HepG2 (cell line): ENCODE measurements around the gene SOS2. TPM values are rescaled to one million over a fixed set of nuclear protein-coding genes. Genes with fewer than 3 reads are reported as not detected.

ENCODE experiments used
- ATAC-seq: fragments of 200-7000 bp; cut with Tn5 transposase; 3 replicates; pipeline ENCODE4 v1.9.1; 2020; ENCODE audit warnings: mild to moderate bottlenecking, moderate library complexity
- BruUV-seq: library from RNA; stranded (reverse); fragments of 400-500 nt; replicated peaks from 2 replicates; lab custom pipeline; 2021; lab: Mats Ljungman, UMichigan
- CTCF ChIA-PET: fragments of 300-600 bp; formaldehyde crosslinking; extraction: SDS; loops from one replicate; lab custom pipeline; 2021; ENCODE audit warnings: low total read pairs, inconsistent platforms, low intra/inter-chr PET ratio; lab: Yijun Ruan, JAX
- POLR2A ChIA-PET: fragments of 350-600 bp; sonication (Branson Sonifier 250); formaldehyde crosslinking; loops from one replicate; lab custom pipeline; 2020; ENCODE audit warnings: antibody characterized with exemption, inconsistent platforms; lab: Yijun Ruan, JAX
- DNase-seq: peaks from one replicate; pipeline ENCODE4 v3.0.0-alpha.2; 2015; ENCODE audit warnings: low spot score
- FAIRE-seq: peaks from 3 replicates; lab custom pipeline; 2011; peaks lifted over from hg19 to GRCh38; lab: Jason Lieb, UNC
- H2AFZ ChIP-seq: one replicate; pipeline ENCODE4 v1.6.1; 2011; ENCODE audit warnings: low read length, inconsistent platforms
- H3K27ac ChIP-seq: fragments of 300-600 bp; 3 replicates; pipeline ENCODE4 v1.8.0; 2011; ENCODE audit warnings: mixed run types, mild to moderate bottlenecking, mixed read lengths, low read length, inconsistent platforms; ENCODE audit not compliant: insufficient read depth; ENCODE audit errors: extremely low read length
- H3K27me3 ChIP-seq, 2 experiments: fragments of 200-600 bp in 1 of 2; 2 replicates in 1 of 2; 3 replicates in 1 of 2; pipeline versions ENCODE4 v1.6.0 to v1.8.0; 2011; ENCODE audit warnings: low read length in 2 of 2, mild to moderate bottlenecking in 2 of 2, moderate library complexity in 2 of 2, inconsistent platforms in 1 of 2; ENCODE audit not compliant: insufficient read depth in 2 of 2, control insufficient read depth in 1 of 2
- H3K36me3 ChIP-seq, 2 experiments: fragments of 200-600 bp in 1 of 2; replicated peaks in 1 of 2; 2 replicates in 1 of 2; 3 replicates in 1 of 2; pipeline versions ENCODE4 v1.5.1 to v1.8.0; 2011; ENCODE audit warnings: low read length in 2 of 2, inconsistent platforms in 1 of 2; ENCODE audit not compliant: insufficient read depth in 2 of 2, control insufficient read depth in 1 of 2
- H3K4me1 ChIP-seq: 2 replicates; pipeline ENCODE4 v1.5.1; 2012; ENCODE audit warnings: low read length, inconsistent platforms; ENCODE audit not compliant: insufficient read depth
- H3K4me2 ChIP-seq: 2 replicates; pipeline ENCODE4 v1.6.0; 2011; ENCODE audit warnings: low read depth, low read length, inconsistent platforms
- H3K4me3 ChIP-seq, 3 experiments: fragments of 200-600 bp in 1 of 3; sonication (generic), shearing (Covaris generic) in 1 of 3; replicated peaks in 1 of 3; 2 replicates each; pipeline ENCODE4 v1.5.1; 2011 to 2016; ENCODE audit warnings: low read length in 3 of 3, inconsistent platforms in 2 of 3, low read depth in 2 of 3, mild to moderate bottlenecking in 2 of 3, control low read depth in 1 of 3, mixed read lengths in 1 of 3; ENCODE audit not compliant: insufficient read depth in 1 of 3
- H3K79me2 ChIP-seq: one replicate; pipeline ENCODE4 v1.6.1; 2011; ENCODE audit warnings: low read length, inconsistent platforms; ENCODE audit not compliant: insufficient read depth
- H3K9ac ChIP-seq: 2 replicates; pipeline ENCODE4 v1.6.0; 2011; ENCODE audit warnings: mild to moderate bottlenecking, low read depth, low read length, inconsistent platforms; ENCODE audit not compliant: insufficient read depth
- H3K9me3 ChIP-seq: 2 replicates; pipeline ENCODE4 v1.5.1; 2012; ENCODE audit warnings: mild to moderate bottlenecking, low read length
- H4K20me1 ChIP-seq: 2 replicates; pipeline ENCODE4 v1.6.0; 2011; ENCODE audit warnings: inconsistent platforms, mild to moderate bottlenecking, low read length, moderate library complexity; ENCODE audit not compliant: insufficient read depth
- ASH2L ChIP-seq: fragments of 300-600, 200-600 bp; sonication (generic); IDR thresholded peaks from 2 replicates; pipeline ENCODE4 v1.7.0; 2017; ENCODE audit warnings: low read depth, mild to moderate bottlenecking, moderate library complexity, mixed read lengths, low read length; ENCODE audit not compliant: insufficient read length
- ELF3 ChIP-seq: IDR thresholded peaks from 2 replicates; pipeline ENCODE4 v1.6.1; 2016; ENCODE audit warnings: missing genetic modification reagents, missing compliant biosample characterization
- GATAD2A ChIP-seq: IDR thresholded peaks from 2 replicates; pipeline ENCODE4 v1.6.1; 2016
- GPN1 ChIP-seq: sonication (generic); formaldehyde crosslinking; IDR thresholded peaks from 2 replicates; pipeline ENCODE4 v1.5.1; 2020; ENCODE audit warnings: missing genetic modification reagents, borderline replicate concordance
- HNF4A ChIP-seq: sonication (generic); formaldehyde crosslinking; IDR thresholded peaks from 2 replicates; pipeline ENCODE4 v1.4.0; 2020; ENCODE audit warnings: missing genetic modification reagents
- IKZF5 ChIP-seq: IDR thresholded peaks from 2 replicates; pipeline ENCODE4 v1.6.1; 2018; ENCODE audit warnings: missing genetic modification reagents, mild to moderate bottlenecking, missing compliant biosample characterization
- JUND ChIP-seq: sonication (generic); formaldehyde crosslinking; IDR thresholded peaks from 2 replicates; pipeline ENCODE4 v1.8.0; 2022; ENCODE audit warnings: mild to moderate bottlenecking, missing genetic modification reagents
- MBD4 ChIP-seq: IDR thresholded peaks from 2 replicates; pipeline ENCODE4 v1.6.1; 2012; ENCODE audit warnings: low read length, inconsistent platforms, borderline replicate concordance
- SP140L ChIP-seq: sonication (generic); formaldehyde crosslinking; IDR thresholded peaks from 2 replicates; pipeline ENCODE4 v1.4.0; 2020; ENCODE audit warnings: missing genetic modification reagents, borderline replicate concordance
- TRAFD1 ChIP-seq: sonication (generic); formaldehyde crosslinking; IDR thresholded peaks from 2 replicates; pipeline ENCODE4 v1.5.1; 2020; ENCODE audit warnings: missing genetic modification reagents, mild to moderate bottlenecking, borderline replicate concordance
- TRIM24 ChIP-seq: sonication (generic); formaldehyde crosslinking; IDR thresholded peaks from 2 replicates; pipeline ENCODE4 v1.8.0; 2022; ENCODE audit warnings: mild to moderate bottlenecking, missing genetic modification reagents
- ZFP1 ChIP-seq: IDR thresholded peaks from 2 replicates; pipeline ENCODE4 v1.6.1; 2016
- ZNF574 ChIP-seq: sonication (generic); formaldehyde crosslinking; IDR thresholded peaks from 2 replicates; pipeline ENCODE4 v1.4.0; 2020; ENCODE audit warnings: missing genetic modification reagents
- ZNF644 ChIP-seq: IDR thresholded peaks from 2 replicates; pipeline ENCODE4 v1.6.1; 2016; ENCODE audit warnings: low read depth
- ZNF879 ChIP-seq: sonication (generic); formaldehyde crosslinking; IDR thresholded peaks from 2 replicates; pipeline ENCODE4 v1.8.1; 2023; ENCODE audit warnings: missing genetic modification reagents
- ZSCAN25 ChIP-seq: sonication (generic); formaldehyde crosslinking; IDR thresholded peaks from 2 replicates; pipeline ENCODE4 v1.8.0; 2022; ENCODE audit warnings: mild to moderate bottlenecking, missing genetic modification reagents
- WGBS: methylation state at CpG from one replicate; pipeline ENCODE4 v1.1.6; 2017; ENCODE audit warnings: low lambda C conversion rate; 5-methylcytosine and 5-hydroxymethylcytosine counted together
- in situ Hi-C: cut with HindIII; loops from 2 replicates; pipeline ENCODE4 v1.10.0; 2017; ENCODE audit warnings: low pct_unique_long_range_greater_than_20kb; ENCODE audit not compliant: extremely low pct_ligation_motif_present
- intact Hi-C: fragments of 100-400 bp; cut with micrococcal nuclease; formaldehyde crosslinking; loops from one replicate; pipeline ENCODE4 v1.10.0; 2022; ENCODE audit not compliant: unreplicated experiment
- polyA plus RNA-seq, 8 experiments: library from polyadenylated mRNA; depleted of rRNA in 3 of 8; stranded (reverse) in 7 of 8; unstranded in 1 of 8; fragments of >200 nt; fragmentation: Illumina TruSeq in 4 of 8; extraction: Trizol in 4 of 8; gene quantifications; 2 replicates each; pipeline versions ENCODE4 v1.2.1 to v1.2.3, GENCODE V29; 2011 to 2016; ENCODE audit warnings: low read depth in 4 of 8, missing spikeins in 1 of 8, mixed read lengths in 1 of 8; ENCODE audit not compliant: insufficient read depth in 1 of 8
- total RNA-seq, 5 experiments: library from RNA; depleted of rRNA; stranded (reverse); fragments of >200 nt; fragmentation: Illumina TruSeq; extraction: Trizol; gene quantifications; 2 replicates each; pipeline ENCODE4 v1.2.3, GENCODE V29; 2016; ENCODE audit warnings: low read depth in 1 of 5
- TF ChIP-seq, protein P1 (sequence below): fragments of 450-650 bp; IDR thresholded peaks from 2 replicates; pipeline ENCODE4 v1.6.1; 2016
- TF ChIP-seq, protein P2 (sequence below): IDR thresholded peaks from 2 replicates; pipeline ENCODE4 v1.6.1; 2012; ENCODE audit warnings: low read depth, low read length, improper control_type of control experiment

SOS2 gene
- total and polyA plus RNA-seq, 2 of the 13 experiments (the other 11 are each of a cell fraction or from before 2014, with no cell fraction given), result 9.3 to 12.1 TPM

GRCh38 chr14:50068496-50068895 is 162.9 kb downstream of the SOS2 start:
- Histone ChIP-seq H3K36me3 (no peaks in the 10 kb centered on the region), H4K20me1 (no peaks in the 10 kb centered on the region), H3K9me3 (no peaks in the 10 kb centered on the region), H3K4me3 (no peak overlapping the region), H3K4me2 (no peak overlapping the region), H3K9ac (no peak overlapping the region), H3K27me3 (no peaks in the 10 kb centered on the region), H3K79me2 (no peaks in the 10 kb centered on the region), H3K27ac (no peak overlapping the region), H2AFZ (no peak overlapping the region), H3K4me1 (peaks cover 26% of the 10 kb centered on the region)
- DNase-seq (no peak), FAIRE-seq (no peak), ATAC-seq (no peak)
- ChIA-PET POLR2A (interaction anchor here (1.1 to 1.7 kb wide), 4 partner anchors 23 to 206 kb away, joined by 3 to 8 read pairs (median 6); no protein-coding TSS in a partner anchor), CTCF (no interaction called here)
- no TSS peak for BruUV-seq
- 96% methylated on average over 7 of the region's 7 CpGs for WGBS
- in situ Hi-C loops (no loop called here), intact Hi-C loops (no loop called here)
- TF ChIP-seq, protein P1, sequence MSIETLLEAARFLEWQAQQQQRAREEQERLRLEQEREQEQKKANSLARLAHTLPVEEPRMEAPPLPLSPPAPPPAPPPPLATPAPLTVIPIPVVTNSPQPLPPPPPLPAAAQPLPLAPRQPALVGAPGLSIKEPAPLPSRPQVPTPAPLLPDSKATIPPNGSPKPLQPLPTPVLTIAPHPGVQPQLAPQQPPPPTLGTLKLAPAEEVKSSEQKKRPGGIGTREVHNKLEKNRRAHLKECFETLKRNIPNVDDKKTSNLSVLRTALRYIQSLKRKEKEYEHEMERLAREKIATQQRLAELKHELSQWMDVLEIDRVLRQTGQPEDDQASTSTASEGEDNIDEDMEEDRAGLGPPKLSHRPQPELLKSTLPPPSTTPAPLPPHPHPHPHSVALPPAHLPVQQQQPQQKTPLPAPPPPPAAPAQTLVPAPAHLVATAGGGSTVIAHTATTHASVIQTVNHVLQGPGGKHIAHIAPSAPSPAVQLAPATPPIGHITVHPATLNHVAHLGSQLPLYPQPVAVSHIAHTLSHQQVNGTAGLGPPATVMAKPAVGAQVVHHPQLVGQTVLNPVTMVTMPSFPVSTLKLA, result no peak
- TF ChIP-seq ZNF644 (CRISPR knock-in tag) (no peak), GATAD2A (no peak), GPN1 (CRISPR knock-in tag) (no peak), ELF3 (CRISPR knock-in tag) (no peak), ZNF574 (CRISPR knock-in tag) (no peak), ZSCAN25 (CRISPR knock-in tag) (no peak), JUND (no peak), ASH2L (no peak), ZNF879 (CRISPR knock-in tag) (no peak), ZFP1 (no peak), IKZF5 (CRISPR knock-in tag) (no peak), MBD4 (no peak), TRIM24 (CRISPR knock-in tag) (no peak), HNF4A (CRISPR knock-in tag) (no peak), TRAFD1 (CRISPR knock-in tag) (no peak), SP140L (no peak)
- TF ChIP-seq, protein P2, sequence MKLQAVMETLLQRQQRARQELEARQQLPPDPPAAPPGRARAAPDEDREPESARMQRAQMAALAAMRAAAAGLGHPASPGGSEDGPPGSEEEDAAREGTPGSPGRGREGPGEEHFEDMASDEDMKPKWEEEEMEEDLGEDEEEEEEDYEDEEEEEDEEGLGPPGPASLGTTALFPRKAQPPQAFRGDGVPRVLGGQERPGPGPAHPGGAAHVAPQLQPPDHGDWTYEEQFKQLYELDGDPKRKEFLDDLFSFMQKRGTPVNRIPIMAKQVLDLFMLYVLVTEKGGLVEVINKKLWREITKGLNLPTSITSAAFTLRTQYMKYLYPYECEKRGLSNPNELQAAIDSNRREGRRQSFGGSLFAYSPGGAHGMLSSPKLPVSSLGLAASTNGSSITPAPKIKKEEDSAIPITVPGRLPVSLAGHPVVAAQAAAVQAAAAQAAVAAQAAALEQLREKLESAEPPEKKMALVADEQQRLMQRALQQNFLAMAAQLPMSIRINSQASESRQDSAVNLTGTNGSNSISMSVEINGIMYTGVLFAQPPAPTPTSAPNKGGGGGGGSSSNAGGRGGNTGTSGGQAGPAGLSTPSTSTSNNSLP, result no peak
